Astrocyte of the spinal cord (primary cell): ENCODE measurements around the gene TMEM144.
A peak's percentile ranks its signal among the peaks of the same experiment; 100 is the strongest.

Experiments used
- DNase-seq: peaks from one replicate; pipeline ENCODE4 v3.0.0; 2011; ENCODE audit warnings: low read depth, low spot score
- H3K4me3 ChIP-seq: 2 replicates; pipeline ENCODE4 v1.5.1; 2011; ENCODE audit warnings: low read depth, mild to moderate bottlenecking, low read length, moderate library complexity
- in situ Hi-C: cut with HindIII; loops from 2 replicates; pipeline ENCODE4 v1.10.0; 2017; ENCODE audit warnings: low sequenced_read_pairs
- TF ChIP-seq, protein P1 (sequence below): IDR thresholded peaks from 2 replicates; pipeline ENCODE4 v1.5.1; 2012; ENCODE audit warnings: low read depth, mild to moderate bottlenecking, low read length, inconsistent platforms

The TMEM144 gene

DNA sequence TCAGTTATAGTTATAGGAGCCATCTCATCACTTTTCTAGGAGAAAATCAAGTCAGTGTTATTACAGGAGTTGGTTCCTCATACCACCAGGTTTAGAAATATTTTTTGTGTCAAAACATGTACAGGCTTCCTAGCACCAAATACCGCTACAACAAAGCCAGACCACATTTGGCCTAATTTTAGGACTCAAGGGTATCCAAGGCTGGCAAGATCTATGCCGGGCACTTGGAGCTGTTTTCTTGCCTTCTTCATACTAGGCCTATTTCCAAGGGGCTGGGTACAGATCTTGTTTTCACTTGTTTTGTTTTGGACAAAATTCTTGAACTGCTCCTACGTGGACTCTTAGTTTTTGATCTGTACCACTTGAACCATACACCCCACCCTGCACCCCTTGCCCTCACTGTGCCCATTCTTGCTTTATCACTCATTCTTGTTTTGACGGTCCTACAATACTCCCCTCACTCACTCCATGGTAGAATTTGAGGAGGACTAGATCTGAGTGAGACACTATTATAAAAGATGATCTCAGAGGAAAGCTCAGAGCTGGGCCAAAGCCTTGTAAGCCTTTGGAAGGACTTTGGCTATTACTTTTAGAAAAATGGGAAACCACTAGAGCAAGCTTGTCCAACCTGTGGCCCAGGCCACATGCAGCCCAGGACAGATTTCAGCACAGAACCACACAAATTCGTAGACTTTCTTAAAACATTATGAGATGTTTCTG lies 17.7 kb upstream of the TMEM144 start:
- H3K4me3 ChIP-seq, result no peak overlapping the region
- DNase-seq, result no peak
- TF ChIP-seq, protein P1, sequence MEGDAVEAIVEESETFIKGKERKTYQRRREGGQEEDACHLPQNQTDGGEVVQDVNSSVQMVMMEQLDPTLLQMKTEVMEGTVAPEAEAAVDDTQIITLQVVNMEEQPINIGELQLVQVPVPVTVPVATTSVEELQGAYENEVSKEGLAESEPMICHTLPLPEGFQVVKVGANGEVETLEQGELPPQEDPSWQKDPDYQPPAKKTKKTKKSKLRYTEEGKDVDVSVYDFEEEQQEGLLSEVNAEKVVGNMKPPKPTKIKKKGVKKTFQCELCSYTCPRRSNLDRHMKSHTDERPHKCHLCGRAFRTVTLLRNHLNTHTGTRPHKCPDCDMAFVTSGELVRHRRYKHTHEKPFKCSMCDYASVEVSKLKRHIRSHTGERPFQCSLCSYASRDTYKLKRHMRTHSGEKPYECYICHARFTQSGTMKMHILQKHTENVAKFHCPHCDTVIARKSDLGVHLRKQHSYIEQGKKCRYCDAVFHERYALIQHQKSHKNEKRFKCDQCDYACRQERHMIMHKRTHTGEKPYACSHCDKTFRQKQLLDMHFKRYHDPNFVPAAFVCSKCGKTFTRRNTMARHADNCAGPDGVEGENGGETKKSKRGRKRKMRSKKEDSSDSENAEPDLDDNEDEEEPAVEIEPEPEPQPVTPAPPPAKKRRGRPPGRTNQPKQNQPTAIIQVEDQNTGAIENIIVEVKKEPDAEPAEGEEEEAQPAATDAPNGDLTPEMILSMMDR, result no peak
- in situ Hi-C loops, result no loop called here

DNA sequence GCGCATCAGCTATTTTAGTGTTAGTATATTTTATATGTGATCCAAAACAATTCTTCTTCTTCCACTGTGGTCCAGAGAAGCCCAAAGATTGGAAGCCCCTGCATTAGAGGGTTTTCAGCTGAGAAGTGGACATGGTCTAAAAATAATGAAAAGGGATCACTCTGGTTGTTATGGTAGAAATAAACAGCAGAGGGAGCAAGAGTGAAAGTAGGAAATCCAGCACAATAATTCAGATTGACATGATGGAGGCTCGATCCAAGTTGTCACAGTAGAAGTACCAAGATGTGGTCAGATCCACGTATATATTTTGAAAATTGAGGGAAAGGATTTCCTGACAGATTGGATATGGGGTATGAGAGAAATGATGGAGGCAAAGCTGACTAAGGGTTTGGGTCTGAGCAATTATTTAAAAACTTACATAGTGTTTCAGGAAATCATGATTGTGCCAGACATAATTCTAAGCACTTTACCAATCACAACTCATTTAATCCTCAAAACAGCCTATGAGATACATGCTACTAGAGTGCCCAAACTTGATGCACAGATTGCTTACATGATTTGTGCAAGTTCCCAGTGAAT lies 17.0 kb upstream of the TMEM144 start:
- TF ChIP-seq, protein P1, result peak; percentile 63
- DNase-seq, result peak; percentile 35
- no peak overlapping the region for H3K4me3 ChIP-seq
- in situ Hi-C loops, result no loop called here

DNA sequence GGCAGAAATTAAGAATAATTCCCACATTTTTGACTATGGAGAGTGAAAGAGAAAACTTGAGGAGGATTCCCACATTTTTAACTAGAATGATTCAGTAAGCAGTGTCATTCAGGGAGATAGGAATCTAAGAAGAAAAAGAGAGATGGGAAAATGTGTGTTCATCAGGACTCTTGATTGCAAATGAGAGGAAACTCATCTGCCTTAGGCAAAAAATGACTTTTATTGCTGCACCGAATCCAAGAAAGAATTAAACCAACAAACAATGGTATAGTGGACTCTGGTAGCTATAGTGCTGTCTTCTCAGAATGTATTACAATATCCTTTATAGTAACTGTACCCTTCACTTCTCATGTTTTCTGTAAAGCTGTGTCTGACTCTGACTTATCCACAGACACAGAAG lies 15.0 kb upstream of the TMEM144 start:
- H3K4me3 ChIP-seq, result no peak overlapping the region
- DNase-seq, result no peak
- in situ Hi-C loops, result no loop called here
- TF ChIP-seq, protein P1, result no peak

DNA sequence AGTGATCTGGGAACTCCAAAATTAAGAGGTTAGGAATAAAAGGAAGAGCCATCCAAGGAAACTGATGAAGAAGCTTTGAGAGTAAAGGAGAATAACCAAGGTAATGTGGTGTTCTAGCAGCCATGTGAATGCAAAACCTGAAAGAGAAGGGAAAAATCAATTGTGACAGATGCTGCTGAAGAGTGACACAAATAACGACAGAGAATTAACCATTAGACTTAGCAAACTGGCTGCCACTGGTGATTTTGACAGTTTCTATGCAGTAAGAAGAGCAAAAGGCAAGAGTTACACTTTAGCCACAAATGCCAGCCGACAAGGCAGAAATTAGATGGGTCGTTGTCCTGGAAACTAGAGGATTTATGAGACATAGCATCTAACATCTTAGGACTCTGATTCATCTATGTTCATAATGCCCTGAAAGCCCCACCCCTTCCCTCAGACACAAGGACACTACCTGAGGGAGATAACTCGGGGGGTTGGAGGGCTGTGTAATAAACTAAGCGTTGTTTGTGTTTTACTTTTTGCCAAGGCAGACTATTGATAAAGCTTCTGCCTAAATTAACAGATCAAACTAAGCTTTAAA lies 13.0 kb upstream of the TMEM144 start:
- H3K4me3 ChIP-seq, result no peak overlapping the region
- TF ChIP-seq, protein P1, result no peak
- DNase-seq, result no peak
- in situ Hi-C loops, result no loop called here

DNA sequence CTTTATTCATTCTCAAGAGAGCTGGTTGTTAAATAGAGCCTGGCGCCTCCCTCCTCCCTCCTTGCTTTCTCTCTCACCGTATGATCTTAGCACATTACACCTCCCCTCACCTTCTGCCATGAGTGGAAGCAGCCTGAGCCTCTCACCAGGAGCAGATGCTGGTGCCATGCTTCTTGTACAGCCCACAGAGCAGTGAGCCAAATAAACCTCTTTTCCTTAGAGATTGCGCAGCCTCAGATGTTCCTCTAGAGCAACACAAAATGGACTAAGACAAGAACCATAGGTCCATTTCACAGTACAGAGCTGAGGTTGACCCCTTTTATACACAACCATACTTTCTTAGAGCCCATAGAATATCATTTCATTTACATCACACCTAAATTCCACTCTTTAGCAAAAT lies 10.1 kb upstream of the TMEM144 start:
- in situ Hi-C loops, result no loop called here
- H3K4me3 ChIP-seq, result no peak overlapping the region
- no peak for DNase-seq
- TF ChIP-seq, protein P1, result no peak

DNA sequence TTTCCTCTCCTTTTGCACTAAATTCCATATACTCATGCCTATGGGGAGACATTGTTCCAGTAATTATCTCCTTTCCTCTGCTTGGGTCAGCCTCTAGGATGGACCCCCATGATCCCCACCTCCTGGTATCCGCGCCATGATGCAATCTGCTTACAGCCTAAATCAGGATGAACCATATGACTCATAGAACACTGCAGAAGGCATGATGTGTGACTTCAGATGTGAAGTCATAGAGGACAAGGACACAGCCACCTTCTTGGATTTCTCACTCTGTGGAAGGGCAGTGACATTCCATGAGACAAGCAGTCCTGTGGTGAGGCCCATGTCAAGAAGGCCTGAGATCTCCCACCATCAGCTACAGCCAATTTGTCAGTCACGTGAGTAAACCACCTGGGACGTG lies 9.0 kb upstream of the TMEM144 start:
- no peak for DNase-seq
- TF ChIP-seq, protein P1, result no peak
- in situ Hi-C loops, result no loop called here
- no peak overlapping the region for H3K4me3 ChIP-seq
